OCI-LY7 (cell line): ENCODE data around the gene ACSL4.

Experiments used
- CTCF ChIP-seq: fragments of 200-600 bp; sonication (generic); conservative IDR thresholded peaks from 2 replicates; pipeline ENCODE4 v1.5.1; 2014; ENCODE audit warnings: mild to moderate bottlenecking, antibody characterized with exemption, low read length, moderate library complexity, mixed read lengths
- EZH2phosphoT487 ChIP-seq: fragments of 200-600 bp; sonication (generic); IDR thresholded peaks from 2 replicates; pipeline ENCODE4 v1.6.1; 2018; ENCODE audit warnings: low read depth, borderline replicate concordance, mild to moderate bottlenecking, mixed run types, antibody characterized with exemption, low read length, moderate library complexity, mixed read lengths

GRCh38 chrX:109614951-109615350 lies 118.1 kb downstream of the ACSL4 start:
- TF ChIP-seq CTCF, result no peak
- no peak for TF ChIP-seq EZH2phosphoT487
